Measurements from ENCODE around the gene AKIRIN2. TPM values are rescaled to one million over a fixed set of nuclear protein-coding genes. Genes with fewer than 3 reads are reported as not detected.
"Not testable (repeated sequence)": the region's sequence is repeated elsewhere in the genome, so short reads cannot be mapped to it uniquely, and the experiment has no call there.

The AKIRIN2 gene
- total and polyA plus RNA-seq, 2 experiments from 2014 or later, result 24.2 to 49.6 TPM

DNA sequence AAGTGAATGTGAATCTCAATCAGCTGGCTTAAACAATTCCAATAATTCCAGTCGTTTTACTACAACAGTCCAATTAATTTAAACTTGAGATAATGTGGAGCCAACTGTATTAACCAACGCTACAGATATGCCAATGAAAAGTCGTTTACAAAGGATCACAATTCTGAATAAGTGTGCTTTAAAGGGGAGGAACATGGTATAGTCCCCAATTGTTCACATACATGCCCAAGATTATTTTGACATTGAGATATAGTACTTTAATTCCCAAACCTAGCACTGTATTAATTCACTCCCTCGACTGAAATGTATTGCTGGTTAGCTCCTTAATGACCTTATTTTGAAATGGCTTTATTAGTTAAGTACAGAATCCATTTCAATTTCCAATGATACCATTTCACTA is 2.5 kb downstream of the AKIRIN2 start:
- H2AFZ ChIP-seq, result no peak overlapping the region
- H3K27ac ChIP-seq, result peak overlapping the region; percentile 97
- peaks cover 66% of the 10 kb centered on the region for H4K20me1 ChIP-seq (ENCODE audit: insufficient read depth, poor library complexity, severe bottlenecking)
- H3K4me3 ChIP-seq, result peak overlapping the region; percentile 93
- no peaks in the 10 kb centered on the region for H3K36me3 ChIP-seq (replicated peaks; ENCODE audit: insufficient read depth, low read depth)
- H3K9me3 ChIP-seq (ENCODE audit: low read depth), result no peaks in the 10 kb centered on the region
- peak overlapping the region; percentile 74 for H3K4me2 ChIP-seq
- peaks cover 74% of the 10 kb centered on the region for H3K79me2 ChIP-seq
- peaks cover 15% of the 10 kb centered on the region for H3K4me1 ChIP-seq (ENCODE audit: insufficient read depth)
- no peaks in the 10 kb centered on the region for H3K9me2 ChIP-seq (replicated peaks; ENCODE audit: insufficient read depth)
- no peak for DNase-seq (ENCODE audit: low spot score)
- under 1% methylated on average over 4 of the region's 4 CpGs for WGBS (ENCODE audit: low lambda C conversion rate, missing lambda C conversion rate)
- no peaks in the 10 kb centered on the region for H3K27me3 ChIP-seq
- TF ChIP-seq EZH2 (IDR thresholded peaks at IDR 0.05; ENCODE audit: borderline replicate concordance), result no peak
- TF ChIP-seq CTCF (IDR thresholded peaks at IDR 0.05; ENCODE audit: poor library complexity), result no peak
- TF ChIP-seq EZH2phosphoT487 (IDR thresholded peaks at IDR 0.05; ENCODE audit: low read depth, severe bottlenecking, unreplicated experiment), result no peak

GRCh38 chr6:87698547-87699006 is 3.5 kb downstream of the AKIRIN2 start:
- 21% methylated on average over 2 of the region's 2 CpGs for WGBS (ENCODE audit: low lambda C conversion rate, missing lambda C conversion rate)
- DNase-seq (ENCODE audit: low spot score), result no peak

DNA sequence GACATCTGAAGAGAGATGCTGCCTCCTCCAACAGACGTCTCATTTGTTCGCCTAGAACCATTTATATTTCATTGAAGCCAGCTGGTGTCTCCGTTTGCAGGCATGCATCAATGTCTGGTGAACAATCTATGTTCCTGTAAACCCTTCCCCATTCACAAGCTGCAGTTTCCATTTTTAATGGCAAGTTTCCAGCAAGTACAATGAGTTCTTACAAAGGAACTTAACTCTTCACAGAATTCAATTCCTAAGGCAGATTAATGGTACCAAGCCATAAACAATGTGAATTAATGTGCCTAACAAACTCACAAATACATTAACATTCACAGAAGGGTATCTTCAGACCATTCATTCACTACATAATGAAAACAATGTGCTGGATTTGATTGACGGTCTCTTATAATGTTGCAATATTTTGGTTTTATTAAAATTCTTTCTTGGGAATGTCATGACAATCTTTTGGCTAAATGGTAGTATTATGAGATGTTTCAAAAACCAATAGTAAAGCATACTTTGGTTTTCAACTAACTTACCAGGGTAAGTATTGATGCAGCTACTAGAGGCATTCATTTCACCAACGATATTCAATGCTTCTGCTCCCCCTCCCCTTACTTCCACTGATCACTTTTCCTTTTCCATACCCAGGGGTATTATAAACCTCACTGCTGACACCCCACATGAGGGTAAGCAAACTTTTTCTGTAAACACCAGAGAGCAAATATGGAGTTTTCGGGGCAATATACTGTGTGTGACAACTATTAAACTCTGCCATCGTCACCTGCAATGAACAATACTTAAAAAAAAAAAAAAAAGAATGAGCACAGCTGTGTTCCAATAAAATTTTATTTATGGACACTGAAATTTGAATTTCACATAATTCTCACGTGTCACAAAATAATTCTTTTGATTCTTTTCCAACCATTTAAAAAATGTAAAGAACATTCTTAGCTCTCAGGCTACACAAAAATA is 4.2 kb downstream of the AKIRIN2 start:
- H3K36me3 ChIP-seq (replicated peaks; ENCODE audit: insufficient read depth, low read depth), result no peaks in the 10 kb centered on the region
- no peaks in the 10 kb centered on the region for H3K27me3 ChIP-seq
- no peak for TF ChIP-seq EZH2 (IDR thresholded peaks at IDR 0.05; ENCODE audit: borderline replicate concordance)
- no peak for TF ChIP-seq EZH2phosphoT487 (IDR thresholded peaks at IDR 0.05; ENCODE audit: low read depth, severe bottlenecking, unreplicated experiment)
- no peak for TF ChIP-seq CTCF (IDR thresholded peaks at IDR 0.05; ENCODE audit: poor library complexity)
- H3K9me2 ChIP-seq (replicated peaks; ENCODE audit: insufficient read depth), result no peaks in the 10 kb centered on the region
- peaks cover 89% of the 10 kb centered on the region for H3K79me2 ChIP-seq
- H3K27ac ChIP-seq, result peak overlapping the region; percentile 20
- no peaks in the 10 kb centered on the region for H3K9me3 ChIP-seq (ENCODE audit: low read depth)
- 30% methylated on average over 8 of the region's 8 CpGs for WGBS (ENCODE audit: low lambda C conversion rate, missing lambda C conversion rate)
- H2AFZ ChIP-seq, result no peak overlapping the region
- peak overlapping the region; percentile 93 for H3K4me3 ChIP-seq
- DNase-seq (ENCODE audit: low spot score), result peak; percentile 35
- H4K20me1 ChIP-seq (ENCODE audit: insufficient read depth, poor library complexity, severe bottlenecking), result peaks cover 83% of the 10 kb centered on the region
- H3K4me2 ChIP-seq, result peak overlapping the region; percentile 74
- peaks cover 24% of the 10 kb centered on the region for H3K4me1 ChIP-seq (ENCODE audit: insufficient read depth)

More at GRCh38 chr6:87698547-87699006, 3.5 kb downstream of the AKIRIN2 start:
- Histone ChIP-seq H4K20me1 (ENCODE audit: insufficient read depth, poor library complexity, severe bottlenecking) (peaks cover 76% of the 10 kb centered on the region), H3K9me2 (replicated peaks; ENCODE audit: insufficient read depth) (no peaks in the 10 kb centered on the region), H3K4me1 (ENCODE audit: insufficient read depth) (peaks cover 24% of the 10 kb centered on the region), H3K27ac (peak overlapping the region; percentile 20), H3K9me3 (ENCODE audit: low read depth) (no peaks in the 10 kb centered on the region), H3K79me2 (peaks cover 81% of the 10 kb centered on the region), H3K27me3 (no peaks in the 10 kb centered on the region), H3K4me3 (peak overlapping the region; percentile 93), H3K4me2 (peak overlapping the region; percentile 74), H2AFZ (no peak overlapping the region), H3K36me3 (replicated peaks; ENCODE audit: insufficient read depth, low read depth) (no peaks in the 10 kb centered on the region)
- TF ChIP-seq EZH2 (IDR thresholded peaks at IDR 0.05; ENCODE audit: borderline replicate concordance), result no peak
- no peak for TF ChIP-seq CTCF (IDR thresholded peaks at IDR 0.05; ENCODE audit: poor library complexity)
- no peak for TF ChIP-seq EZH2phosphoT487 (IDR thresholded peaks at IDR 0.05; ENCODE audit: low read depth, severe bottlenecking, unreplicated experiment)

DNA sequence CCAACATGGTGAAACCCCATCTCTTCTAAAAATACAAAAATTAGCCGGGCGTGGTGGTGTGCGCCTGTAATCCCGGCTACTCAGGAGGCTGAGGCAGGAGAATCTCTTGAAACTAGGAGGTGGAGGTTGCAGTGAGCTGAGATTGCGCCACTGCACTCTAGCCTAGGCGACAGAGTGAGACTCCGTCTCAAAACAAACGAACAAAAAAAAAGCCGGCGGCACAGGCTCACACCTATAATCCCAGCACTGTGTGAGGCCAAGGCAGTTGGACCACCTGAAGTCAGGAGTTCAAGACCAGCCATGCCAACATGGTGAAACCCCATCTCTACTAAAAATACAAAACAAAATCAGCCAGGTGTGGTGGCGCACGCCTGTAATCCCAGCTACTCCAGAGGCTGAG is 5.2 kb downstream of the AKIRIN2 start:
- H3K79me2 ChIP-seq, result peaks cover 99% of the 10 kb centered on the region
- peaks cover 93% of the 10 kb centered on the region for H4K20me1 ChIP-seq (ENCODE audit: insufficient read depth, poor library complexity, severe bottlenecking)
- H3K4me3 ChIP-seq; H2AFZ ChIP-seq; H3K36me3 ChIP-seq (replicated peaks; ENCODE audit: insufficient read depth, low read depth); DNase-seq (ENCODE audit: low spot score); H3K27me3 ChIP-seq; H3K27ac ChIP-seq; H3K9me3 ChIP-seq (ENCODE audit: low read depth); H3K9me2 ChIP-seq (replicated peaks; ENCODE audit: insufficient read depth): not testable (repeated sequence)
- 94% methylated on average over 12 of the region's 12 CpGs for WGBS (ENCODE audit: low lambda C conversion rate, missing lambda C conversion rate)
- H3K4me2 ChIP-seq, result peak overlapping the region; percentile 74
- H3K4me1 ChIP-seq (ENCODE audit: insufficient read depth), result peaks cover 24% of the 10 kb centered on the region
